ENCODE data around the gene LUZP2. TPM values are rescaled to one million over a fixed set of nuclear protein-coding genes. Genes with fewer than 3 reads are reported as not detected.

LUZP2 gene
- total and polyA plus RNA-seq, 4 donors: 0.05 TPM; not detected in 3

- TF ChIP-seq RXRA (IDR thresholded peaks at IDR 0.05) (peak; percentile 17 to 48), HNF4A (conservative IDR thresholded peaks at IDR 0.05) (peak; percentile 10 to 26)
- TF ChIP-seq, protein P1, sequence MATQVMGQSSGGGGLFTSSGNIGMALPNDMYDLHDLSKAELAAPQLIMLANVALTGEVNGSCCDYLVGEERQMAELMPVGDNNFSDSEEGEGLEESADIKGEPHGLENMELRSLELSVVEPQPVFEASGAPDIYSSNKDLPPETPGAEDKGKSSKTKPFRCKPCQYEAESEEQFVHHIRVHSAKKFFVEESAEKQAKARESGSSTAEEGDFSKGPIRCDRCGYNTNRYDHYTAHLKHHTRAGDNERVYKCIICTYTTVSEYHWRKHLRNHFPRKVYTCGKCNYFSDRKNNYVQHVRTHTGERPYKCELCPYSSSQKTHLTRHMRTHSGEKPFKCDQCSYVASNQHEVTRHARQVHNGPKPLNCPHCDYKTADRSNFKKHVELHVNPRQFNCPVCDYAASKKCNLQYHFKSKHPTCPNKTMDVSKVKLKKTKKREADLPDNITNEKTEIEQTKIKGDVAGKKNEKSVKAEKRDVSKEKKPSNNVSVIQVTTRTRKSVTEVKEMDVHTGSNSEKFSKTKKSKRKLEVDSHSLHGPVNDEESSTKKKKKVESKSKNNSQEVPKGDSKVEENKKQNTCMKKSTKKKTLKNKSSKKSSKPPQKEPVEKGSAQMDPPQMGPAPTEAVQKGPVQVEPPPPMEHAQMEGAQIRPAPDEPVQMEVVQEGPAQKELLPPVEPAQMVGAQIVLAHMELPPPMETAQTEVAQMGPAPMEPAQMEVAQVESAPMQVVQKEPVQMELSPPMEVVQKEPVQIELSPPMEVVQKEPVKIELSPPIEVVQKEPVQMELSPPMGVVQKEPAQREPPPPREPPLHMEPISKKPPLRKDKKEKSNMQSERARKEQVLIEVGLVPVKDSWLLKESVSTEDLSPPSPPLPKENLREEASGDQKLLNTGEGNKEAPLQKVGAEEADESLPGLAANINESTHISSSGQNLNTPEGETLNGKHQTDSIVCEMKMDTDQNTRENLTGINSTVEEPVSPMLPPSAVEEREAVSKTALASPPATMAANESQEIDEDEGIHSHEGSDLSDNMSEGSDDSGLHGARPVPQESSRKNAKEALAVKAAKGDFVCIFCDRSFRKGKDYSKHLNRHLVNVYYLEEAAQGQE (IDR thresholded peaks at IDR 0.05): no peak
These were observed 311.3 kb downstream of the LUZP2 start (continued) for GRCh38 chr11:24808173-24808572.

DNA sequence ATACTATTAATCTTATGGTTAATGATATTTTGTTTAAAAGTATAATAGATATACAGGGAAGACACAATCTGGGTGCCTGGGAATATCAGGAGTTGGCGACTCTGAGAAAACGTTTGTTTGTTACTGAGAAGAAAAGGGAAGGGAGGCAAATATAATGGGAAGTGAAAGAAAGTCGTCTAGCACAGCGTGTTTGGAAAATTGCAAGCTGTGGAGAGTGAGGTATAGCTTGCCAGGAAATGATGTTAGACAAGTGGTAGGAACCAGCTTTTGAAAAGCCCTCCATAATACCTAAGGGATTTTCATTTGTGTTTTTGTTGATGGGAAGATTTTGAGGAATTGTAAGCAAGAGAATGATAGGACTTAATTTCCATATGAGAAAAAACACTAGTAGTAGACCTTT is 322.2 kb downstream of the LUZP2 start:
- H3K4me3 ChIP-seq (ENCODE audit: low read depth in 1 of 3, low read length in 3 of 3): no peak overlapping the region
- no peak overlapping the region for H3K27ac ChIP-seq (ENCODE audit: low read depth in 1 of 2, low read length in 2 of 2)
- no peaks in the 10 kb centered on the region for H3K4me1 ChIP-seq (ENCODE audit: control insufficient read depth in 4 of 4, insufficient read depth in 4 of 4, low read length in 3 of 4)
- TF ChIP-seq TAF1 (conservative IDR thresholded peaks at IDR 0.05) (no peak), FOXA1 (IDR thresholded peaks at IDR 0.05) (no peak), SP1 (IDR thresholded peaks at IDR 0.05) (no peak), FOXA2 (IDR thresholded peaks at IDR 0.05) (no peak), EGR1 (IDR thresholded peaks at IDR 0.05; ENCODE audit: low read depth in 2 of 2) (no peak), HNF4G (IDR thresholded peaks at IDR 0.05) (no peak)
- no peaks in the 10 kb centered on the region for H3K36me3 ChIP-seq (ENCODE audit: control insufficient read depth in 4 of 4, insufficient read depth in 3 of 4, low read depth in 1 of 4, low read length in 3 of 4)
- DNase-seq (ENCODE audit: low spot score): no peak
- H3K9ac ChIP-seq (ENCODE audit: low read depth in 1 of 2, low read length in 2 of 2): no peak overlapping the region
- no peaks in the 10 kb centered on the region for H3K27me3 ChIP-seq (ENCODE audit: control insufficient read depth in 4 of 4, insufficient read depth in 4 of 4, low read length in 3 of 4)
- no peaks in the 10 kb centered on the region for H3K9me3 ChIP-seq (ENCODE audit: control insufficient read depth in 4 of 4, low read length in 3 of 4)
- 33% methylated on average over 4 of the region's 4 CpGs for WGBS

DNA sequence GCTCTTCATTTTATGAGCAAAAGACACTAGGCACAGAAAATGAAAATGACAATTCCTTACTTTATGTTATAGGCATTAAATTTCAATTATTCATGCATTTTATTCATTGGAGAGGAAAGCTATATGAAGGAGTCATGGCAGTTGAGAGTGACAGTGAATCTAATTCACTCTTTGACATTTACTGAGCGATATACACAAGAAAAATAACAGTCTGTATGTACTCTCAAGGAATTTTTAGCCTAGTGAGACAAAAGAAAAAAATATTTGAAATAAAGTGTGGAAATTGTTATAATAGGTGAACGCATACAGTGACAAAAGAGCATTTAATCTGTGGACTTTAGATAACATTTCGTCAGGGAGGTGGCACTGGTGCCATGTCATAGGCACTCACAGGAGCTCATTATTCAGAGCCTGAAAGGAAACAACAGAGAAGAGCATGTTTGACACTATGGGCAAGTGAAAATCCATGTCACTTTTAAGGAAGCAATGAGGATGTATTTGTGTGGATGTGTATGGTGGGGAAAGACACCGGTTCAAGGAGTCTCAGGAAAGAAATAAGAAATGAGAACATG is 323.1 kb downstream of the LUZP2 start:
- no peaks in the 10 kb centered on the region for H3K36me3 ChIP-seq (ENCODE audit: control insufficient read depth in 4 of 4, insufficient read depth in 3 of 4, low read depth in 1 of 4, low read length in 3 of 4)
- H3K4me3 ChIP-seq (ENCODE audit: low read depth in 1 of 3, low read length in 3 of 3): no peak overlapping the region
- WGBS: 63% methylated on average over 4 of the region's 4 CpGs
- H3K27me3 ChIP-seq (ENCODE audit: control insufficient read depth in 4 of 4, insufficient read depth in 4 of 4, low read length in 3 of 4): no peaks in the 10 kb centered on the region
- H3K27ac ChIP-seq (ENCODE audit: low read depth in 1 of 2, low read length in 2 of 2): no peak overlapping the region
- H3K4me1 ChIP-seq (ENCODE audit: control insufficient read depth in 4 of 4, insufficient read depth in 4 of 4, low read length in 3 of 4): no peaks in the 10 kb centered on the region
- H3K9ac ChIP-seq (ENCODE audit: low read depth in 1 of 2, low read length in 2 of 2): no peak overlapping the region
- TF ChIP-seq RAD21 (IDR thresholded peaks at IDR 0.05): peak; percentile 45 to 60
- no peak for TF ChIP-seq SP1 (IDR thresholded peaks at IDR 0.05)
- TF ChIP-seq ATF3 (IDR thresholded peaks at IDR 0.05): no peak
- DNase-seq (ENCODE audit: low spot score): no peak
- H3K9me3 ChIP-seq (ENCODE audit: control insufficient read depth in 4 of 4, low read length in 3 of 4): no peaks in the 10 kb centered on the region

- no peaks in the 10 kb centered on the region for H3K4me1 ChIP-seq (ENCODE audit: control insufficient read depth in 4 of 4, insufficient read depth in 4 of 4, low read length in 3 of 4)
- no peak for TF ChIP-seq HNF4G (IDR thresholded peaks at IDR 0.05)
- TF ChIP-seq CTCF (IDR thresholded peaks at IDR 0.05; ENCODE audit: low read depth, low read length, missing input control): no peak
- TF ChIP-seq MAX (IDR thresholded peaks at IDR 0.05): no peak
- TF ChIP-seq RAD21 (IDR thresholded peaks at IDR 0.05): no peak
- no peak for TF ChIP-seq FOXA2 (IDR thresholded peaks at IDR 0.05)
- TF ChIP-seq JUND (IDR thresholded peaks at IDR 0.05): no peak
- H3K4me3 ChIP-seq (ENCODE audit: low read depth in 1 of 3, low read length in 3 of 3): no peak overlapping the region
- no peak for DNase-seq (ENCODE audit: low spot score)
- WGBS: 49% methylated on average over 1 of the region's 1 CpG
- H3K9ac ChIP-seq (ENCODE audit: low read depth in 1 of 2, low read length in 2 of 2): no peak overlapping the region
- H3K9me3 ChIP-seq (ENCODE audit: control insufficient read depth in 4 of 4, low read length in 3 of 4): no peaks in the 10 kb centered on the region
- no peaks in the 10 kb centered on the region for H3K36me3 ChIP-seq (ENCODE audit: control insufficient read depth in 4 of 4, insufficient read depth in 3 of 4, low read depth in 1 of 4, low read length in 3 of 4)
- no peak overlapping the region for H3K27ac ChIP-seq (ENCODE audit: low read depth in 1 of 2, low read length in 2 of 2)
- H3K27me3 ChIP-seq (ENCODE audit: control insufficient read depth in 4 of 4, insufficient read depth in 4 of 4, low read length in 3 of 4): no peaks in the 10 kb centered on the region
These were observed 323.7 kb downstream of the LUZP2 start for GRCh38 chr11:24820541-24820940.

Measured in liver (tissue), 9 donors.